HEK293 (cell line): ENCODE data around the gene MTCH1.

Source experiments
- CTCF ChIA-PET: fragments of 350-600 bp; formaldehyde crosslinking; extraction: SDS; loops from one replicate; lab custom pipeline; 2021; ENCODE audit warnings: antibody characterized with exemption; lab: Yijun Ruan, JAX
- POLR2A ChIA-PET: fragments of 300-600 bp; formaldehyde crosslinking; extraction: SDS; loops from one replicate; lab custom pipeline; 2020; ENCODE audit warnings: antibody characterized with exemption, inconsistent platforms; lab: Yijun Ruan, JAX
- H3K27ac ChIP-seq: fragments of 200-500 bp; sonication (Bioruptor generic); 2 replicates; pipeline ENCODE4 v1.5.1; 2014; ENCODE audit warnings: low read depth, low read length, control low read depth, inconsistent platforms; ENCODE audit errors: extremely low read depth
- H3K36me3 ChIP-seq, 2 experiments: fragments of 200-500 bp in 1 of 2; sonication (Bioruptor generic) in 1 of 2; 1 replicate in 1 of 2; 2 replicates in 1 of 2; pipeline ENCODE4 v1.5.1; 2014 to 2017; ENCODE audit warnings: inconsistent platforms in 2 of 2, low read length in 2 of 2; ENCODE audit not compliant: control insufficient read depth in 2 of 2, insufficient read depth in 1 of 2
- H3K4me1 ChIP-seq: fragments of 200-500 bp; sonication (Bioruptor generic); 2 replicates; pipeline ENCODE4 v1.5.1; 2014; ENCODE audit warnings: mild to moderate bottlenecking, low read length, inconsistent platforms; ENCODE audit not compliant: control insufficient read depth, insufficient read depth
- H3K4me3 ChIP-seq: 2 replicates; pipeline ENCODE4 v1.5.1; 2011; ENCODE audit warnings: low read depth, mild to moderate bottlenecking, control low read depth, low read length, moderate library complexity
- H3K9me3 ChIP-seq: fragments of 200-500 bp; sonication (Bioruptor generic); 2 replicates; pipeline ENCODE4 v1.5.1; 2014; ENCODE audit warnings: low read depth, low read length, inconsistent platforms; ENCODE audit not compliant: control insufficient read depth, insufficient read depth
- BCL11B ChIP-seq: fragments of 450-650 bp; formaldehyde crosslinking; IDR thresholded peaks from 2 replicates; pipeline ENCODE4 v1.5.1; 2016; ENCODE audit warnings: low read depth, missing biosample characterization, missing genetic modification characterization
- GLIS2 ChIP-seq: fragments of 450-650 bp; formaldehyde crosslinking; IDR thresholded peaks from 2 replicates; pipeline ENCODE4 v1.5.1; 2016; ENCODE audit warnings: missing biosample characterization, missing genetic modification characterization
- REPIN1 ChIP-seq: fragments of 450-650 bp; formaldehyde crosslinking; IDR thresholded peaks from 2 replicates; pipeline ENCODE4 v1.5.1; 2017; ENCODE audit warnings: missing biosample characterization, missing genetic modification characterization, low read depth
- ZFHX2 ChIP-seq: fragments of 450-650 bp; formaldehyde crosslinking; conservative IDR thresholded peaks from 2 replicates; pipeline ENCODE4 v1.5.1; 2016; ENCODE audit warnings: missing biosample characterization, missing genetic modification characterization
- ZNF140 ChIP-seq: fragments of 450-650 bp; formaldehyde crosslinking; IDR thresholded peaks from 2 replicates; pipeline ENCODE4 v1.5.1; 2016; ENCODE audit warnings: missing biosample characterization, missing genetic modification characterization
- ZNF155 ChIP-seq: fragments of 450-650 bp; formaldehyde crosslinking; IDR thresholded peaks from 2 replicates; pipeline ENCODE4 v1.5.1; 2016; ENCODE audit warnings: missing biosample characterization, missing genetic modification characterization
- ZNF157 ChIP-seq: fragments of 450-650 bp; formaldehyde crosslinking; IDR thresholded peaks from 2 replicates; pipeline ENCODE4 v1.5.1; 2016; ENCODE audit warnings: missing biosample characterization, missing genetic modification characterization
- ZNF214 ChIP-seq: fragments of 450-650 bp; formaldehyde crosslinking; IDR thresholded peaks from 2 replicates; pipeline ENCODE4 v1.5.1; 2017; ENCODE audit warnings: missing biosample characterization, mild to moderate bottlenecking, missing genetic modification characterization, borderline replicate concordance
- ZNF23 ChIP-seq: fragments of 450-650 bp; formaldehyde crosslinking; IDR thresholded peaks from 2 replicates; pipeline ENCODE4 v1.5.1; 2016; ENCODE audit warnings: missing biosample characterization, missing genetic modification characterization, borderline replicate concordance
- ZNF302 ChIP-seq: fragments of 450-650 bp; formaldehyde crosslinking; IDR thresholded peaks from 2 replicates; pipeline ENCODE4 v1.5.1; 2016; ENCODE audit warnings: missing biosample characterization, missing genetic modification characterization, low read depth
- ZNF311 ChIP-seq: fragments of 450-650 bp; formaldehyde crosslinking; IDR thresholded peaks from 2 replicates; pipeline ENCODE4 v1.5.1; 2017; ENCODE audit warnings: missing biosample characterization, missing genetic modification characterization, borderline replicate concordance
- ZNF416 ChIP-seq: fragments of 450-650 bp; formaldehyde crosslinking; IDR thresholded peaks from 2 replicates; pipeline ENCODE4 v1.5.1; 2016; ENCODE audit warnings: missing biosample characterization, missing genetic modification characterization
- ZNF548 ChIP-seq: fragments of 450-650 bp; formaldehyde crosslinking; IDR thresholded peaks from 2 replicates; pipeline ENCODE4 v1.5.1; 2016; ENCODE audit warnings: missing biosample characterization, missing genetic modification characterization
- ZNF626 ChIP-seq: fragments of 450-650 bp; sonication (Bioruptor Pico); formaldehyde crosslinking; IDR thresholded peaks from 2 replicates; pipeline ENCODE4 v1.5.1; 2018; ENCODE audit warnings: missing biosample characterization, missing genetic modification characterization, inconsistent platforms
- ZNF629 ChIP-seq: fragments of 450-650 bp; formaldehyde crosslinking; IDR thresholded peaks from 2 replicates; pipeline ENCODE4 v1.5.1; 2017; ENCODE audit warnings: missing biosample characterization, missing genetic modification characterization
- ZNF707 ChIP-seq: fragments of 450-650 bp; formaldehyde crosslinking; IDR thresholded peaks from 2 replicates; pipeline ENCODE4 v1.5.1; 2016; ENCODE audit warnings: missing biosample characterization, missing genetic modification characterization
- ZNF768 ChIP-seq: fragments of 450-650 bp; formaldehyde crosslinking; IDR thresholded peaks from 2 replicates; pipeline ENCODE4 v1.5.1; 2018; ENCODE audit warnings: missing biosample characterization, mild to moderate bottlenecking, missing genetic modification characterization
- ZNF830 ChIP-seq: fragments of 450-650 bp; IDR thresholded peaks from 2 replicates; pipeline ENCODE4 v1.5.0; 2018; ENCODE audit warnings: missing biosample characterization, missing genetic modification characterization, low read depth, mild to moderate bottlenecking, moderate library complexity
- TF ChIP-seq, protein P1 (sequence below): fragments of 450-650 bp; formaldehyde crosslinking; IDR thresholded peaks from 2 replicates; pipeline ENCODE4 v1.5.1; 2016; ENCODE audit warnings: missing biosample characterization, missing genetic modification characterization
- TF ChIP-seq, protein P2 (sequence below): fragments of 450-650 bp; formaldehyde crosslinking; IDR thresholded peaks from 2 replicates; pipeline ENCODE4 v1.5.1; 2017; ENCODE audit warnings: missing biosample characterization, missing genetic modification characterization
- TF ChIP-seq, protein P3 (sequence below): fragments of 450-650 bp; formaldehyde crosslinking; IDR thresholded peaks from 2 replicates; pipeline ENCODE4 v1.5.1; 2016; ENCODE audit warnings: missing biosample characterization, missing genetic modification characterization

Gene MTCH1

DNA sequence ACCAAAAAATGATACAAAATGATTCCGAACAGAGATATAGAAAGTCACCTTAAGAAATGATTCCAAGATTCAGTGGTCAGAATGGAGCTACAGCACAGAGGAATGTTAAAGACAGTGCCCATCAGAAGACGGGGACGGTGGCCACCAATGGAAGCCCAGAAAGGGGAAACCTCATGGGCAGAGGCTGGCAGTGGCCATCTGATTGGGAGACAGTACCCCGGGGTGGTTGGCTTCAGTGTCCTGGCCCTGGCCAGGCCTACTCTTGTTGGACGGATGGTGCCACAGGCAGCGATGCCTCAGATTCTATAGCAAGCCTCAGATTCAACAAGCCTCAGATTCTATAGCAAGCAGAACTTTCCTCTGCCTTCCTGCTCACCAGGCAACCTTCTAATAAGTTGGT lies 48.1 kb downstream of the MTCH1 start (continued):
- TF ChIP-seq, protein P1, sequence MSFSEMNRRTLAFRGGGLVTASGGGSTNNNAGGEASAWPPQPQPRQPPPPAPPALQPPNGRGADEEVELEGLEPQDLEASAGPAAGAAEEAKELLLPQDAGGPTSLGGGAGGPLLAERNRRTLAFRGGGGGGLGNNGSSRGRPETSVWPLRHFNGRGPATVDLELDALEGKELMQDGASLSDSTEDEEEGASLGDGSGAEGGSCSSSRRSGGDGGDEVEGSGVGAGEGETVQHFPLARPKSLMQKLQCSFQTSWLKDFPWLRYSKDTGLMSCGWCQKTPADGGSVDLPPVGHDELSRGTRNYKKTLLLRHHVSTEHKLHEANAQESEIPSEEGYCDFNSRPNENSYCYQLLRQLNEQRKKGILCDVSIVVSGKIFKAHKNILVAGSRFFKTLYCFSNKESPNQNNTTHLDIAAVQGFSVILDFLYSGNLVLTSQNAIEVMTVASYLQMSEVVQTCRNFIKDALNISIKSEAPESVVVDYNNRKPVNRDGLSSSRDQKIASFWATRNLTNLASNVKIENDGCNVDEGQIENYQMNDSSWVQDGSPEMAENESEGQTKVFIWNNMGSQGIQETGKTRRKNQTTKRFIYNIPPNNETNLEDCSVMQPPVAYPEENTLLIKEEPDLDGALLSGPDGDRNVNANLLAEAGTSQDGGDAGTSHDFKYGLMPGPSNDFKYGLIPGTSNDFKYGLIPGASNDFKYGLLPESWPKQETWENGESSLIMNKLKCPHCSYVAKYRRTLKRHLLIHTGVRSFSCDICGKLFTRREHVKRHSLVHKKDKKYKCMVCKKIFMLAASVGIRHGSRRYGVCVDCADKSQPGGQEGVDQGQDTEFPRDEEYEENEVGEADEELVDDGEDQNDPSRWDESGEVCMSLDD (tag by site-specific recombination), result no peak
- TF ChIP-seq ZNF830, result no peak
- TF ChIP-seq GLIS2 (tag by site-specific recombination), result no peak
- TF ChIP-seq ZFHX2 (tag by site-specific recombination), result no peak
- TF ChIP-seq, protein P2, sequence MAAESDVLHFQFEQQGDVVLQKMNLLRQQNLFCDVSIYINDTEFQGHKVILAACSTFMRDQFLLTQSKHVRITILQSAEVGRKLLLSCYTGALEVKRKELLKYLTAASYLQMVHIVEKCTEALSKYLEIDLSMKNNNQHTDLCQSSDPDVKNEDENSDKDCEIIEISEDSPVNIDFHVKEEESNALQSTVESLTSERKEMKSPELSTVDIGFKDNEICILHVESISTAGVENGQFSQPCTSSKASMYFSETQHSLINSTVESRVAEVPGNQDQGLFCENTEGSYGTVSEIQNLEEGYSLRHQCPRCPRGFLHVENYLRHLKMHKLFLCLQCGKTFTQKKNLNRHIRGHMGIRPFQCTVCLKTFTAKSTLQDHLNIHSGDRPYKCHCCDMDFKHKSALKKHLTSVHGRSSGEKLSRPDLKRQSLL (tag by site-specific recombination), result no peak
- TF ChIP-seq ZNF311 (tag by site-specific recombination), result no peak

DNA sequence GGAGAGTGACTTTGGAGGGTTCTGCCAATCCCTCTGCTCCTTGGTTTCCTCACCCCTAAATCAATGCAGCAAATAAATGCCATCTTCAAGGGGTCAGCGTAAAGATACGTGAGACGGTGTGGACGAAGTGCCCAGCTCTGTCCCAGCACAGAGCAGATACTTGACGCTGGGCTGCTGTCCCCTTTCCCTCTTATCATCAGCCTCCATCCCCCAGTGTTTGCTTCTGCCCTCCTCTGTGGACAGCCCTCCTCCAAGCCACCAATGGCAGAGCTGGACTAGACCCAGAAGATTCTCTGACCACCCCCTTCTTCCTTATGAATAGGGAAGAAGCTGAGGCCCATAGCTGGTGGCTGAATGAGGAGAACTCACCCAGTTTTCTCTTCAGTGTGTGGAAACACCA lies 49.2 kb downstream of the MTCH1 start:
- Histone ChIP-seq H3K4me1 (no peaks in the 10 kb centered on the region), H3K9me3 (no peaks in the 10 kb centered on the region), H3K27ac (no peak overlapping the region), H3K4me3 (no peak overlapping the region), H3K36me3 (no peaks in the 10 kb centered on the region)
- POLR2A ChIA-PET, result no interaction called here
- TF ChIP-seq ZNF626 (tag by site-specific recombination), result no peak
- TF ChIP-seq, protein P3, sequence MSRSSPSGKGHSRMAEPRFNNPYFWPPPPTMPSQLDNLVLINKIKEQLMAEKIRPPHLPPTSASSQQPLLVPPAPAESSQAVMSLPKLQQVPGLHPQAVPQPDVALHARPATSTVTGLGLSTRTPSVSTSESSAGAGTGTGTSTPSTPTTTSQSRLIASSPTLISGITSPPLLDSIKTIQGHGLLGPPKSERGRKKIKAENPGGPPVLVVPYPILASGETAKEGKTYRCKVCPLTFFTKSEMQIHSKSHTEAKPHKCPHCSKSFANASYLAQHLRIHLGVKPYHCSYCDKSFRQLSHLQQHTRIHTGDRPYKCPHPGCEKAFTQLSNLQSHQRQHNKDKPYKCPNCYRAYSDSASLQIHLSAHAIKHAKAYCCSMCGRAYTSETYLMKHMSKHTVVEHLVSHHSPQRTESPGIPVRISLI (tag by site-specific recombination), result no peak
- TF ChIP-seq ZNF548 (tag by site-specific recombination), result no peak
- no peak for TF ChIP-seq ZNF629
- TF ChIP-seq ZNF768 (tag by site-specific recombination), result no peak
- TF ChIP-seq ZNF416, result no peak
- no peak for TF ChIP-seq ZNF214
- TF ChIP-seq ZNF157, result no peak
- TF ChIP-seq REPIN1 (tag by site-specific recombination), result no peak
- no peak for TF ChIP-seq ZNF23 (tag by site-specific recombination)
- no peak for TF ChIP-seq BCL11B (tag by site-specific recombination)
- CTCF ChIA-PET, result interaction anchor here (1.6 to 1.8 kb wide), 2 partner anchors 20 to 177 kb away, joined by 6 to 9 read pairs; no protein-coding TSS in a partner anchor

DNA sequence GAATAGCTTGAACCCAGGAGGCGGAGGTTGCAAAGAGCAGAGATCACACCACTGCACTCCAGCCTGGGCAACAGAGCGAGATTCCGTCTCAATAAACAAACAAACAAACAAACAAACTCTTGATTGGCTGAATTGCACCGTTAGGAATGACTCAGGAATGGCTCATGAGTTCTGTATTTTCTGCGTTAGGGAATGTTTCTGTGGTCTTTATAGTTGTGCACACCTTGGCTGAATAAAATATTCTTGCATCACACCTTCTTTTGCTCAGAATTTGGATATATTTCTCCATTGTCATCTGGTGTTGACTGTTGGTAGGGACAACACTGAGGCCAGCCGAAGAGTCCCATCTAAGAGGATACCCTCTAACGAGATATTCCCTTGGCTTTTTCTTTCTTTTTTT lies 51.1 kb downstream of the MTCH1 start:
- Histone ChIP-seq H3K36me3 (no peaks in the 10 kb centered on the region), H3K4me3 (no peak overlapping the region), H3K4me1 (no peaks in the 10 kb centered on the region), H3K27ac (no peak overlapping the region), H3K9me3 (no peaks in the 10 kb centered on the region)
- ChIA-PET CTCF (interaction anchor here (0.7 to 0.9 kb wide), 2 partner anchors 26 to 59 kb away, joined by 3 to 6 read pairs; no protein-coding TSS in a partner anchor), POLR2A (no interaction called here)
- TF ChIP-seq ZNF140 (tag by site-specific recombination) (no peak), ZNF707 (tag by site-specific recombination) (no peak), ZNF155 (tag by site-specific recombination) (no peak), ZNF302 (tag by site-specific recombination) (no peak)
